HCT116 (cell line): Measurements from ENCODE around the gene ANXA2. TPM values are rescaled to one million over a fixed set of nuclear protein-coding genes. Genes with fewer than 3 reads are reported as not detected.

Experiments used
- ATAC-seq: fragments of 200-7000 bp; cut with Tn5 transposase; 2 replicates; pipeline ENCODE4 v1.9.1; 2020; ENCODE audit warnings: mild to moderate bottlenecking, moderate library complexity
- BruUV-seq: library from RNA; stranded (reverse); fragments of 400-500 nt; replicated peaks from 2 replicates; lab custom pipeline; 2021; lab: Mats Ljungman, UMichigan
- CTCF ChIA-PET: fragments of 300-600 bp; sonication (Branson Sonifier 250); formaldehyde crosslinking; loops from one replicate; lab custom pipeline; 2021; ENCODE audit warnings: antibody characterized with exemption; lab: Charles Lee
- POLR2A ChIA-PET: fragments of 300-600, 350-600 bp; sonication (Branson Sonifier 250); formaldehyde crosslinking; loops from one replicate; lab custom pipeline; 2021; ENCODE audit warnings: antibody characterized with exemption; lab: Charles Lee
- RAD21 ChIA-PET, 2 experiments: fragments of 300-600 bp; sonication (Branson Sonifier 250); formaldehyde crosslinking; loops; one replicate each; lab custom pipeline; 2023; ENCODE audit warnings: low total read pairs in 2 of 2; ENCODE audit not compliant: uncharacterized antibody in 2 of 2, unreplicated experiment in 2 of 2, low non-redundant PET in 1 of 2; lab: Charles Lee
- DNase-seq: peaks from one replicate; pipeline ENCODE4 v3.0.0-alpha.2; 2010; ENCODE audit warnings: low read depth, low spot score
- H2AFZ ChIP-seq: fragments of 200-600 bp; shearing (Covaris generic), sonication (generic); 2 replicates; pipeline ENCODE4 v1.6.1; 2017; ENCODE audit warnings: low read depth, mixed run types, mixed read lengths, antibody characterized with exemption, low read length; ENCODE audit not compliant: poor library complexity, severe bottlenecking
- H3K27ac ChIP-seq: 2 replicates; pipeline ENCODE4 v1.5.1; 2012; ENCODE audit warnings: low read depth, low read length
- H3K27me3 ChIP-seq: fragments of 200-600 bp; sonication (generic); 2 replicates; pipeline ENCODE4 v1.6.1; 2016; ENCODE audit warnings: mixed run types, low read length, mixed read lengths; ENCODE audit not compliant: insufficient read depth
- H3K36me3 ChIP-seq, 2 experiments: fragments of 200-500 bp in 1 of 2; fragments of 200-600 bp in 1 of 2; sonication (Bioruptor generic) in 1 of 2; sonication (generic) in 1 of 2; 2 replicates each; pipeline versions ENCODE4 v1.5.1 to v1.6.1; 2014 to 2016; ENCODE audit warnings: low read length in 2 of 2, inconsistent platforms in 1 of 2, mixed read lengths in 1 of 2, mixed run types in 1 of 2; ENCODE audit not compliant: insufficient read depth in 2 of 2, control insufficient read depth in 1 of 2
- H3K4me1 ChIP-seq, 2 experiments: fragments of 200-600 bp in 1 of 2; sonication (generic) in 1 of 2; 2 replicates each; pipeline versions ENCODE4 v1.5.1 to v1.6.1; 2012 to 2017; ENCODE audit warnings: low read length in 2 of 2, inconsistent platforms in 1 of 2, mild to moderate bottlenecking in 1 of 2, mixed read lengths in 1 of 2, mixed run types in 1 of 2, moderate library complexity in 1 of 2; ENCODE audit not compliant: insufficient read depth in 2 of 2, control insufficient read depth in 1 of 2
- H3K4me2 ChIP-seq: fragments of 200-600 bp; sonication (generic); 2 replicates; pipeline ENCODE4 v1.6.1; 2017; ENCODE audit warnings: mixed run types, low read length, mixed read lengths
- H3K4me3 ChIP-seq, 2 experiments: fragments of 200-600 bp in 1 of 2; sonication (generic) in 1 of 2; replicated peaks in 1 of 2; 2 replicates each; pipeline ENCODE4 v1.5.1; 2011 to 2016; ENCODE audit warnings: low read length in 2 of 2, control low read depth in 1 of 2, low read depth in 1 of 2, mild to moderate bottlenecking in 1 of 2, mixed read lengths in 1 of 2, mixed run types in 1 of 2
- H3K79me2 ChIP-seq: fragments of 200-600 bp; sonication (generic); 2 replicates; pipeline ENCODE4 v1.6.1; 2017; ENCODE audit warnings: mild to moderate bottlenecking, mixed run types, low read length, moderate library complexity, mixed read lengths; ENCODE audit not compliant: insufficient read depth
- H3K9ac ChIP-seq: fragments of 200-600 bp; sonication (generic); 2 replicates; pipeline ENCODE4 v1.6.1; 2016; ENCODE audit warnings: low read length, mixed read lengths
- H3K9me2 ChIP-seq: fragments of 200-600 bp; sonication (generic), shearing (Covaris generic); 2 replicates; pipeline ENCODE4 v1.6.1; 2017; ENCODE audit warnings: mixed run types, mild to moderate bottlenecking, moderate library complexity; ENCODE audit not compliant: insufficient read depth
- H3K9me3 ChIP-seq, 2 experiments: fragments of 200-500 bp in 1 of 2; fragments of 200-600 bp in 1 of 2; sonication (Bioruptor generic) in 1 of 2; sonication (generic) in 1 of 2; 2 replicates each; pipeline ENCODE4 v1.6.1; 2014 to 2017; ENCODE audit warnings: low read length in 2 of 2, mixed read lengths in 2 of 2, inconsistent platforms in 1 of 2, low read depth in 1 of 2, mild to moderate bottlenecking in 1 of 2, mixed run types in 1 of 2, moderate library complexity in 1 of 2; ENCODE audit not compliant: control insufficient read depth in 1 of 2, insufficient read depth in 1 of 2
- H4K20me1 ChIP-seq: fragments of 200-600 bp; sonication (generic), shearing (Covaris generic); 2 replicates; pipeline ENCODE4 v1.6.1; 2017; ENCODE audit warnings: mixed run types, mild to moderate bottlenecking, moderate library complexity; ENCODE audit not compliant: insufficient read depth
- CBX3 ChIP-seq: IDR thresholded peaks from 2 replicates; pipeline ENCODE4 v1.6.1; 2012; ENCODE audit warnings: low read depth
- CEBPB ChIP-seq: IDR thresholded peaks from 2 replicates; pipeline ENCODE4 v1.6.1; 2012; ENCODE audit warnings: low read depth
- EGR1 ChIP-seq: IDR thresholded peaks from 2 replicates; pipeline ENCODE4 v1.6.1; 2012; ENCODE audit warnings: low read depth
- EZH2 ChIP-seq: fragments of 200-600 bp; sonication (generic); IDR thresholded peaks from 2 replicates; pipeline ENCODE4 v1.6.1; 2017; ENCODE audit warnings: antibody characterized with exemption, mixed run types
- FOSL1 ChIP-seq: IDR thresholded peaks from 2 replicates; pipeline ENCODE4 v1.6.1; 2012; ENCODE audit warnings: low read depth
- POLR2A ChIP-seq: IDR thresholded peaks from 2 replicates; pipeline ENCODE4 v1.7.0; 2011; ENCODE audit warnings: borderline replicate concordance; ENCODE audit not compliant: insufficient read depth, insufficient read length; ENCODE audit errors: extremely low read depth
- SIN3A ChIP-seq: IDR thresholded peaks from 2 replicates; pipeline ENCODE4 v1.6.1; 2012; ENCODE audit warnings: low read depth
- SP1 ChIP-seq: IDR thresholded peaks from 2 replicates; pipeline ENCODE4 v1.6.1; 2012; ENCODE audit warnings: low read depth
- SRF ChIP-seq: IDR thresholded peaks from 2 replicates; pipeline ENCODE4 v1.6.1; 2012; ENCODE audit warnings: low read depth
- TCF7L2 ChIP-seq: IDR thresholded peaks from 2 replicates; pipeline ENCODE4 v1.7.0; 2011; ENCODE audit warnings: borderline replicate concordance, inconsistent platforms; ENCODE audit not compliant: insufficient read depth, insufficient read length; ENCODE audit errors: extremely low read depth
- ZFX ChIP-seq: fragments of 450-650 bp; IDR thresholded peaks from 2 replicates; pipeline ENCODE4 v1.6.1; 2017
- ZNF274 ChIP-seq: fragments of 200-500 bp; sonication (Bioruptor generic); IDR thresholded peaks from 2 replicates; pipeline ENCODE4 v1.6.1; 2014; ENCODE audit warnings: mild to moderate bottlenecking, low read depth, low read length, inconsistent platforms
- intact Hi-C: fragments of 100-400 bp; cut with micrococcal nuclease; formaldehyde crosslinking; loops from 2 replicates; pipeline ENCODE4 v1.10.0; 2022
- total RNA-seq: library from RNA; stranded (reverse); gene quantifications from one replicate; pipeline ENCODE4 v1.2.1, GENCODE V29; 2021; ENCODE audit not compliant: unreplicated experiment
- TF ChIP-seq, protein P1 (sequence below): IDR thresholded peaks from 2 replicates; pipeline ENCODE4 v1.6.1; 2012
- TF ChIP-seq, protein P2 (sequence below): IDR thresholded peaks from 2 replicates; pipeline ENCODE4 v1.6.1; 2011; ENCODE audit warnings: mild to moderate bottlenecking, low read length, moderate library complexity; ENCODE audit not compliant: insufficient replicate concordance; ENCODE audit errors: extremely low read depth
- TF ChIP-seq, protein P3 (sequence below): IDR thresholded peaks from 2 replicates; pipeline ENCODE4 v1.6.1; 2012; ENCODE audit warnings: low read depth
- TF ChIP-seq, protein P4 (sequence below), 3 experiments: fragments of 200-600 bp in 1 of 3; sonication (generic) in 1 of 3; IDR thresholded peaks in 2 of 3; conservative IDR thresholded peaks in 1 of 3; 2 replicates each; pipeline ENCODE4 v1.5.1; 2012 to 2017; ENCODE audit warnings: low read depth in 2 of 3, low read length in 2 of 3, antibody characterized with exemption in 1 of 3, borderline replicate concordance in 1 of 3, control low read depth in 1 of 3, mild to moderate bottlenecking in 1 of 3, mixed read lengths in 1 of 3, mixed run types in 1 of 3, moderate library complexity in 1 of 3; ENCODE audit not compliant: insufficient read depth in 1 of 3
- TF ChIP-seq, protein P5 (sequence below): IDR thresholded peaks from 2 replicates; pipeline ENCODE4 v1.6.1; 2012

The ANXA2 gene
- total RNA-seq, 1 experiment from 2014 or later, result 1,298 TPM

DNA sequence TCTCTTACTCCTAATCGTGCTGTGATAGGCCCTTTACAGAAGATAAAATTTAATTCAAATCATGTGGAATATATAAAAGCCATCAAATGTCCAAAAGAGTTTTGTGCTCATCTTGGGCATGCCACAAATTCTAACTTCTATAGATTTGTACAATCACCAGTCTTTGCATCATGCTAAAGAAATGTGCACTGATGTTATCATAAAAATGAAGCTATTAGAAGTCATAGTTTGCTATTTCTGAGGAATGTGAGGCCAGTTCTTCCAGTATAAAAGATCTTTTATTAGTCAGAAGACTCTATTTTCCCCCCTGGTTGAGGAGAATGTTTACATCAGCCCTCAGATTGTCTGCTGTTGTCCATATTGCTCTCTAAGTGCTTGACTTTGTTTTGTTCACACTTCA is 2.1 kb upstream of the ANXA2 start:
- DNase-seq (no peak), ATAC-seq (no peak)
- no TSS peak for BruUV-seq
- Histone ChIP-seq H4K20me1 (no peaks in the 10 kb centered on the region), H3K9me3 (no peaks in the 10 kb centered on the region), H3K9me2 (no peaks in the 10 kb centered on the region), H3K4me2 (peak overlapping the region; percentile 92), H3K9ac (peak overlapping the region; percentile 97), H3K36me3 (peaks cover 2 to 21% of the 10 kb centered on the region in 2 experiments), H3K27ac (peak overlapping the region; percentile 96; the same call in 1 of the 2 replicates), H3K27me3 (no peaks in the 10 kb centered on the region), H3K79me2 (peaks cover 28% of the 10 kb centered on the region), H2AFZ (no peak overlapping the region), H3K4me1 (peaks cover 44 to 68% of the 10 kb centered on the region in 2 experiments), H3K4me3 (peak overlapping the region in 1 of 2 experiments; percentile 61; a peak in 1 of 4 replicates)
- TF ChIP-seq, protein P1, sequence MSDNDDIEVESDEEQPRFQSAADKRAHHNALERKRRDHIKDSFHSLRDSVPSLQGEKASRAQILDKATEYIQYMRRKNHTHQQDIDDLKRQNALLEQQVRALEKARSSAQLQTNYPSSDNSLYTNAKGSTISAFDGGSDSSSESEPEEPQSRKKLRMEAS, result no peak
- no peak for TF ChIP-seq POLR2A
- TF ChIP-seq CBX3, result no peak
- TF ChIP-seq EGR1, result no peak
- TF ChIP-seq, protein P2, sequence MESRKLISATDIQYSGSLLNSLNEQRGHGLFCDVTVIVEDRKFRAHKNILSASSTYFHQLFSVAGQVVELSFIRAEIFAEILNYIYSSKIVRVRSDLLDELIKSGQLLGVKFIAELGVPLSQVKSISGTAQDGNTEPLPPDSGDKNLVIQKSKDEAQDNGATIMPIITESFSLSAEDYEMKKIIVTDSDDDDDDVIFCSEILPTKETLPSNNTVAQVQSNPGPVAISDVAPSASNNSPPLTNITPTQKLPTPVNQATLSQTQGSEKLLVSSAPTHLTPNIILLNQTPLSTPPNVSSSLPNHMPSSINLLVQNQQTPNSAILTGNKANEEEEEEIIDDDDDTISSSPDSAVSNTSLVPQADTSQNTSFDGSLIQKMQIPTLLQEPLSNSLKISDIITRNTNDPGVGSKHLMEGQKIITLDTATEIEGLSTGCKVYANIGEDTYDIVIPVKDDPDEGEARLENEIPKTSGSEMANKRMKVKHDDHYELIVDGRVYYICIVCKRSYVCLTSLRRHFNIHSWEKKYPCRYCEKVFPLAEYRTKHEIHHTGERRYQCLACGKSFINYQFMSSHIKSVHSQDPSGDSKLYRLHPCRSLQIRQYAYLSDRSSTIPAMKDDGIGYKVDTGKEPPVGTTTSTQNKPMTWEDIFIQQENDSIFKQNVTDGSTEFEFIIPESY, result no peak
- no peak for TF ChIP-seq SP1
- no peak for TF ChIP-seq CEBPB
- TF ChIP-seq, protein P3, sequence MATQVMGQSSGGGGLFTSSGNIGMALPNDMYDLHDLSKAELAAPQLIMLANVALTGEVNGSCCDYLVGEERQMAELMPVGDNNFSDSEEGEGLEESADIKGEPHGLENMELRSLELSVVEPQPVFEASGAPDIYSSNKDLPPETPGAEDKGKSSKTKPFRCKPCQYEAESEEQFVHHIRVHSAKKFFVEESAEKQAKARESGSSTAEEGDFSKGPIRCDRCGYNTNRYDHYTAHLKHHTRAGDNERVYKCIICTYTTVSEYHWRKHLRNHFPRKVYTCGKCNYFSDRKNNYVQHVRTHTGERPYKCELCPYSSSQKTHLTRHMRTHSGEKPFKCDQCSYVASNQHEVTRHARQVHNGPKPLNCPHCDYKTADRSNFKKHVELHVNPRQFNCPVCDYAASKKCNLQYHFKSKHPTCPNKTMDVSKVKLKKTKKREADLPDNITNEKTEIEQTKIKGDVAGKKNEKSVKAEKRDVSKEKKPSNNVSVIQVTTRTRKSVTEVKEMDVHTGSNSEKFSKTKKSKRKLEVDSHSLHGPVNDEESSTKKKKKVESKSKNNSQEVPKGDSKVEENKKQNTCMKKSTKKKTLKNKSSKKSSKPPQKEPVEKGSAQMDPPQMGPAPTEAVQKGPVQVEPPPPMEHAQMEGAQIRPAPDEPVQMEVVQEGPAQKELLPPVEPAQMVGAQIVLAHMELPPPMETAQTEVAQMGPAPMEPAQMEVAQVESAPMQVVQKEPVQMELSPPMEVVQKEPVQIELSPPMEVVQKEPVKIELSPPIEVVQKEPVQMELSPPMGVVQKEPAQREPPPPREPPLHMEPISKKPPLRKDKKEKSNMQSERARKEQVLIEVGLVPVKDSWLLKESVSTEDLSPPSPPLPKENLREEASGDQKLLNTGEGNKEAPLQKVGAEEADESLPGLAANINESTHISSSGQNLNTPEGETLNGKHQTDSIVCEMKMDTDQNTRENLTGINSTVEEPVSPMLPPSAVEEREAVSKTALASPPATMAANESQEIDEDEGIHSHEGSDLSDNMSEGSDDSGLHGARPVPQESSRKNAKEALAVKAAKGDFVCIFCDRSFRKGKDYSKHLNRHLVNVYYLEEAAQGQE, result no peak
- no peak for TF ChIP-seq EZH2
- TF ChIP-seq, protein P4, sequence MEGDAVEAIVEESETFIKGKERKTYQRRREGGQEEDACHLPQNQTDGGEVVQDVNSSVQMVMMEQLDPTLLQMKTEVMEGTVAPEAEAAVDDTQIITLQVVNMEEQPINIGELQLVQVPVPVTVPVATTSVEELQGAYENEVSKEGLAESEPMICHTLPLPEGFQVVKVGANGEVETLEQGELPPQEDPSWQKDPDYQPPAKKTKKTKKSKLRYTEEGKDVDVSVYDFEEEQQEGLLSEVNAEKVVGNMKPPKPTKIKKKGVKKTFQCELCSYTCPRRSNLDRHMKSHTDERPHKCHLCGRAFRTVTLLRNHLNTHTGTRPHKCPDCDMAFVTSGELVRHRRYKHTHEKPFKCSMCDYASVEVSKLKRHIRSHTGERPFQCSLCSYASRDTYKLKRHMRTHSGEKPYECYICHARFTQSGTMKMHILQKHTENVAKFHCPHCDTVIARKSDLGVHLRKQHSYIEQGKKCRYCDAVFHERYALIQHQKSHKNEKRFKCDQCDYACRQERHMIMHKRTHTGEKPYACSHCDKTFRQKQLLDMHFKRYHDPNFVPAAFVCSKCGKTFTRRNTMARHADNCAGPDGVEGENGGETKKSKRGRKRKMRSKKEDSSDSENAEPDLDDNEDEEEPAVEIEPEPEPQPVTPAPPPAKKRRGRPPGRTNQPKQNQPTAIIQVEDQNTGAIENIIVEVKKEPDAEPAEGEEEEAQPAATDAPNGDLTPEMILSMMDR (IDR thresholded peaks at IDR 0.05 in 2 of 3, conservative IDR thresholded peaks at IDR 0.05 in 1 of 3; ENCODE audit: borderline replicate concordance in 1 of 3, insufficient read depth in 1 of 3, low read depth in 2 of 3, low read length in 2 of 3), result no peak
- no peak for TF ChIP-seq SIN3A
- no peak for TF ChIP-seq TCF7L2
- TF ChIP-seq ZNF274, result no peak
- TF ChIP-seq, protein P5, sequence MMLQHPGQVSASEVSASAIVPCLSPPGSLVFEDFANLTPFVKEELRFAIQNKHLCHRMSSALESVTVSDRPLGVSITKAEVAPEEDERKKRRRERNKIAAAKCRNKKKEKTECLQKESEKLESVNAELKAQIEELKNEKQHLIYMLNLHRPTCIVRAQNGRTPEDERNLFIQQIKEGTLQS, result no peak
- no peak for TF ChIP-seq FOSL1
- no peak for TF ChIP-seq SRF
- TF ChIP-seq ZFX, result no peak
- POLR2A ChIA-PET, result no interaction called here
- RAD21 ChIA-PET, result interaction anchor here in 1 of 2 experiments (0.9 kb wide), 1 partner anchor 25 kb away, joined by 3 read pairs; no protein-coding TSS in a partner anchor
- CTCF ChIA-PET, result no interaction called here
- intact Hi-C loops, result no loop called here
